GM18505 (cell line): Measurements from ENCODE around the gene MMP13.
"Not testable (repeated sequence)": the region's sequence is repeated elsewhere in the genome, so short reads cannot be mapped to it uniquely, and the experiment has no call there.

Source experiments
- ATAC-seq: cut with Tn5 transposase; IDR thresholded peaks from one replicate; pipeline ENCODE4 v1.9.1; 2021; ENCODE audit not compliant: unreplicated experiment
- POLR2A ChIP-seq: IDR thresholded peaks from 4 replicates; pipeline ENCODE4 v1.6.1; 2011; ENCODE audit warnings: borderline replicate concordance; ENCODE audit not compliant: insufficient read depth, insufficient read length; ENCODE audit errors: extremely low read depth

Gene MMP13

GRCh38 chr11:102929166-102929565 lies 26.4 kb downstream of the MMP13 start:
- ATAC-seq = no peak
- TF ChIP-seq POLR2A = no peak

- no peak for ATAC-seq
- TF ChIP-seq POLR2A = no peak
Measured at GRCh38 chr11:102928247-102928646, 27.3 kb downstream of the MMP13 start.

DNA sequence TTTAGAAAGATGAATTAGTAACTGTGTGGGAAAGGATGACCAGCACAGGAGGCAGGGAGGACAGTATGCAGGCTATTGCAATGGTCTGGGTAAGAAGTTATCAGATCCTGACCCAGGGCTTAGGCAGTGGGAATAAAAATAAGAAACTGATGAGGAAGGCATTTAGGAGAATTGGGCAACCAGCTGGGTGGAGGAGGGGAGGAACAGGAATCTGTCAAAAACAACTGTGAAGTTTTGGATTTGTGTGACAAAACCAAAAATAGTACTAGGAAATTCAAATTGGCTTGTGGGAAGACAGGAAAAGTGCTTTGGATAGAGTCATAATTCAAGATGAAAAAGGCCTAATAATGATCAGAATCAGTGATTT lies 27.9 kb downstream of the MMP13 start:
- no peak for ATAC-seq
- TF ChIP-seq POLR2A = no peak

DNA sequence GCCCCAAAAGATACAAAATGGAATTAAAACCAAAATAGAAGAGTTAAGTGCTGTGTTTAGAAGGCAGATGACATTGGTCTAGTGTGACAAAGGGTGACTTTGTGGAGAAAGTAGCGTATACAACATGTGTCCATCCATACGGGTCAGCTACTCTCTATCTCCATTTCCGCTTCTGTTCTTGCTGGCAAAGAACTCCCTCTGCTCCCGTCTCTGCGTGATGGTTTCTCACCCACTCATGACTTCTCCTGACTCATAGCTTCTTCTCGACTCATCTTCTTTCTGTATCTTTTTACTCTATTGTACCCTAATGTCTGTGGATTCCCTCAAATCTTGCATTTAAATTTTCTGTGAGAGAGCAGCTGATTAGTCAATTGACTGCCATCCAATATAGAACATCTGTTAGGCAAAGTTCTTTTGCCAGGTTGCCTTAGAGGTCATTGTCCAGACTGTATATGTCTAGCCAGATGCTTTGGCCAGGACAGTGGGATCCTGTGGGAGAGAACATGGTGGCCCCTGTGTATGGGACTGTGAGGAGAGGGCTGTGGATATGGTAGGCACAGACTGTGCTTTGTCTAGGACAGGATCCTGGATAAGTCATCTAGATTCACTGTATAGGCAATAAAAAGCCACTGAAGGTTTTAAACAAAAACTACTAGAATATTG lies 28.4 kb downstream of the MMP13 start:
- no peak for TF ChIP-seq POLR2A

DNA sequence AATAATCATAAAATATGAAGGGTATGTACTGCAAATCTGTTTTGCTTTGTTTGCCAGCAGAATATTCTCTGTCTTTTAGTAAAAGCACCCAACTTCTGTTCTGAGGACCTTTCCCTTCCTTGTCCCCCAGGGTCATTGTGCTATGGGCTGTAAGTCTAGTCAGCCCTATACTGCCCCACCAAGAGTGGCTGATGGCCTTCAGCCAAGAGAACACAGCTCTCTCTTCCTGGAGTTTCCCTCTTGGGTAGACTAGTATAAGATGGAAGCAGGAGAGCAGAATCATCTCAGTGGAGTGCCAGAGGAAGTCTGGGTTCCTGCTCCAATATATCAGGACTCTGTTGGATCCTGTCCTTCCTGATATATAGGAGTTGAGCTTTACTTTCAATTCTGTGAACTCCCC lies 29.0 kb downstream of the MMP13 start:
- no peak for ATAC-seq
- no peak for TF ChIP-seq POLR2A

More for the DNA sequence above, 28.4 kb downstream of the MMP13 start:
- ATAC-seq = no peak

DNA sequence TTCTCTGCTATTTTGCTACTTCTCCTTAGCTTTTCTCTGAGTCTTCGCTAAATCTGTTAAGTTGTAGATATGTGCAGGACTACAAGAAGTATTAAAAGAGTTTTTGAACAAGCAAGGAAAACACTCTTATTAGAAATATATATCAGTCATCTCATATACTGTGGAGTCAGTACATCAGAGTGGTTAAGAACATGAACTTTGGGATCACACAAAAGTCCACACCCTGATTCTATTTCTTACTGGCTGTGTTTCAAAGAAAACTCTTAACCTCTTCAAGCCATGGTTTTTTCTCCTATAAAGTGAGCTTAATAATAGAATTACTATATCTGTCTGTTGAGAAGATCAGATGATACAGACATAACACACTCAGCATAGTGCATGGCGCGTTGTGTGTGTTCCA lies 29.5 kb downstream of the MMP13 start:
- no peak for TF ChIP-seq POLR2A
- no peak for ATAC-seq

DNA sequence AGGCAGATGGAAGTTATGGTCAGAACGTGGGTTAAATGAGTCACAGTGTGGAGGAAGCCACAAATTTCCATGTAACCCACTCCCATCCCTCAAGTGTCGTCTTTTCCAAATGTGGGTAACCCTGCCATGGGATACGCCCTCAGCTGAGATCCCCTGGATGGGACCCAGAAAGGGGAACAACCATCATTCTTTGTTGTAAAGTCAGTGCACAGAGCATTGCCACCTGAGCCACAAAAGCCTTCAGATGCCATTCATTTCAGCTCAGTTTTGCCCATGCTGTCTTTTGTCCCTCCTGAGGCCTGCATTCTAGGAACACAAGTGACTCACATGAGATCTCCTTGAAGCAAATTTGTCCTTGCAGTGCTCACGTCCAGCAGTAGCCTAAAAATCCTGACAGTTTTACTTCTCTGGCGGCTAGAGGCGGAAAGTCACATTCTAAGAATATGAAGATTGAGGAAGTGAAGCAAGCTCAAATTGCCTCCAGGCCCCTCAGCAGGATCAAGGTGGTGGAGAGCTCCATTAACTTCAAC lies 30.6 kb downstream of the MMP13 start:
- no peak for ATAC-seq
- no peak for TF ChIP-seq POLR2A

DNA sequence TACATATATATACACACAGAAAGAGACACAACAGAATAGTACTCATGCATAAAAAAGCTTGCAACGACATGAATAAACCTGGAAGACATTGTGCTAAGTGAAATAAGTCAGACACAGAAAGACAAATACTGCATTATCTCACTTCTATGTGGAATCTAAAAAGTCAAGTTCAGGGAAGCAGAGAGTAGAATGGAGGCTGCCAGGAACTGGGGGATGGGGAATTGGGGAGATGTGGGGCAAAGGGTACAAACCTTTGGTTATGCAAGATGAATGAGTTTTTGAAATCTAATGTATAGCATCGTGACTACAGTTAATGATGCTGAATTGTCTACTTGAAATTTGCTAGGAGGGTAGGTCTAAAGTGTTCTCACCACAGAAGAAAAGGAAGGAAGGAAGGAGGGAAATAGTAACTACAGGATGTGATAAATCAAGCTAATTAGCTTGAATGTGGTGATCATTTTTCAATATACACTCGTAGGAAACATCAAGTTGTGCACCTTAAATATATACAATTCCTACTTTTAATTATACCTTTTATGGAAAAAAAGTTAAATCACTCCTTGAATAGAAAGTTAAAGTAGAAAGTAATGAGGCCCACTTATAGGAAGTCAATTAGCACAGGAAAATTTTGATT lies 33.8 kb downstream of the MMP13 start:
- no peak for TF ChIP-seq POLR2A
- no peak for ATAC-seq

- ATAC-seq = peak; percentile 83
- TF ChIP-seq POLR2A = no peak
Measured at GRCh38 chr11:102920118-102920684, 35.3 kb downstream of the MMP13 start.

DNA sequence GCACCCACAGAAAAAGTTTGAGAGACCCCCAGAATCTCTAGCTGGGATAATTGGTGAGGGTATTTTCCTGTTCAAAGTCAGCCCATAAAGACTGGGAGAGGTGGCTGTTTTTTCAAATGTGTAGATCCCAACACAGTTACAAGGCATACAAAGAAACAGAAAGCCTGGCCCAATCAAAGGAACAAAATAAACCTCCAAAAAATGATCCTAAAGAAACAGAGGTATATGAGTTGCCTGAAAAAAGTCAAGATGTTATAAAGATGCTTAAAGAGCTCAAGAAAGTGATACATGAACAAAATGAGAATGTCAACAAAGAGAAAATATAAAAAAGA lies 40.5 kb downstream of the MMP13 start:
- ATAC-seq = no peak
- no peak for TF ChIP-seq POLR2A

GRCh38 chr11:102914238-102915043 lies 41.1 kb downstream of the MMP13 start:
- TF ChIP-seq POLR2A = no peak
- peak; percentile 59 for ATAC-seq

DNA sequence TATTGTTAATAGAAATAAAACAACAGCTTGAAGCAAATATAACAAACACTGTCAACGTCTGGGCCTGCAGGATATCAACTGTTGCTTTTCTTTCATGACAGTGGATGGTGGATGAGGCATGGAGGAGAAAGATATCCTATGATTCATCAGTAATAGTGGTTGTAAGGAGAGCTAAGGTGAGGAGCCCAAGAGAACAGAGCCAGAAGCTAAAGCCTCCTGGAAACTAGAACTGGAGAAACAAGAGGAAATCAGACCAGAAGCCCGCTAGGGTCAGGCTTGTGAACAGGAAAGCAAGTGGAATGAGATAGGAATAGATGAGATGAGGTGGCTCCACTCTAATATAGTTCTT lies 43.1 kb downstream of the MMP13 start:
- TF ChIP-seq POLR2A = no peak
- no peak for ATAC-seq

DNA sequence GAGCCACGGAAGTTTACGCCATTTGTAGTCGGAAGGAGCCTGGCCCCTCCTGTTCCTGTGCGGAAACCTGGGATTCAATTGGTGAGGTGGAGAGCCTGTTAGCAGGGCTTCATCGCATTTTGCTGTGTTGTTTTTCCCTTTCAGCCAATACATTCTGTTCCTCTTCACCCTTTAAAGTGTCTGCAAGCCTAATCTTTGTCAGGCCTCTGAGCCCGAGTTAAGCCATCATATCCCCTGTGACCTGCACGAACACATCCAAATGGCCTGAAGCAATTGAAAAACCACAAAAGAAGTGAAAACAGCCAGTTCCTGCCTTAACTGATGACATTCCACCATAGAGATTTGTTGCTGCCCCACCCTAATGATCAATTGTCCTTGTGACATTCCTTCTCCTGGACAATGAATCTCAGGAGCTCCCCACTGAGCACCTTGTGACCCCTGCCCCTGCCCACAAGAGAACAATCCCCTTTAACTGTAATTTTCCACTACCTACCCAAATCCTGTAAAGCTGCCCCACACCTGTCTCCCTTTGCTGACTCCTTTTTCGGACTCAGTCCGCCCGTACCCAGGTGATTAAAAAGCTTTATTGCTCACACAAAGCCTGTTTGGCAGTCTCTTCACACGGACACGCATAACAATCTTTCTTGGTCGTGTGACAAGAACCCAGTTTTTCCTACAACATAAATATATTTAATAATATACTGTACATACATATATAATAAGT lies 43.6 kb downstream of the MMP13 start:
- TF ChIP-seq POLR2A = no peak
- ATAC-seq = no peak

GRCh38 chr11:102905848-102906247 lies 49.7 kb downstream of the MMP13 start:
- not testable (repeated sequence) for ATAC-seq

GRCh38 chr11:102903895-102904294 lies 51.6 kb downstream of the MMP13 start:
- ATAC-seq = not testable (repeated sequence)
